ENCODE measurements around the gene MAS1L.

MAS1L gene

GRCh38 chr6:29483186-29483585 lies 4.6 kb downstream of the MAS1L start:
- Histone ChIP-seq H3K9me3 (ENCODE audit: control insufficient read depth, low read length) (no peaks in the 10 kb centered on the region), H3K9ac (ENCODE audit: low read length) (no peak overlapping the region), H2BK12ac (ENCODE audit: low read length in 2 of 2) (no peak overlapping the region), H2AK5ac (ENCODE audit: low read length, severe bottlenecking) (no peak overlapping the region), H3K27ac (ENCODE audit: low read length, poor library complexity, severe bottlenecking) (no peak overlapping the region), H2BK15ac (ENCODE audit: low read depth, poor library complexity, severe bottlenecking) (no peak overlapping the region), H4K91ac (ENCODE audit: low read length) (no peak overlapping the region), H3K27me3 (ENCODE audit: control insufficient read depth in 1 of 2, insufficient read depth in 1 of 2, low read length in 2 of 2) (no peaks in the 10 kb centered on the region), H3K4ac (ENCODE audit: low read depth in 1 of 2, low read length in 2 of 2) (no peak overlapping the region), H3K4me1 (ENCODE audit: control insufficient read depth, insufficient read depth, low read depth, low read length) (no peaks in the 10 kb centered on the region), H3K79me1 (replicated peaks; ENCODE audit: low read length, poor library complexity, severe bottlenecking) (no peaks in the 10 kb centered on the region), H3K14ac (ENCODE audit: low read length in 2 of 2) (no peak overlapping the region), H4K8ac (ENCODE audit: low read length) (no peak overlapping the region), H2AFZ (ENCODE audit: low read depth, low read length) (no peak overlapping the region), H2BK5ac (ENCODE audit: low read depth, low read length, poor library complexity, severe bottlenecking) (no peak overlapping the region), H3K4me3 (ENCODE audit: insufficient read depth in 1 of 2, low read depth in 1 of 2, low read length in 2 of 2) (no peak overlapping the region), H2BK120ac (ENCODE audit: low read depth, low read length) (no peak overlapping the region), H3K36me3 (ENCODE audit: control insufficient read depth in 1 of 2, insufficient read depth in 2 of 2, low read depth in 1 of 2, low read length in 2 of 2) (no peaks in the 10 kb centered on the region), H3K4me2 (ENCODE audit: low read length, poor library complexity, severe bottlenecking) (no peak overlapping the region), H3K18ac (ENCODE audit: low read depth in 1 of 2, low read length in 2 of 2) (no peak overlapping the region), H3K23ac (ENCODE audit: low read length in 2 of 2) (no peak overlapping the region)
- no peak for DNase-seq
- WGBS: 75% methylated on average over 3 of the region's 3 CpGs

- no peak overlapping the region for H3K4me2 ChIP-seq (ENCODE audit: low read length, poor library complexity, severe bottlenecking)
- DNase-seq: no peak
- H4K8ac ChIP-seq (ENCODE audit: low read length): no peak overlapping the region
- no peak overlapping the region for H2BK120ac ChIP-seq (ENCODE audit: low read depth, low read length)
- no peaks in the 10 kb centered on the region for H3K4me1 ChIP-seq (ENCODE audit: control insufficient read depth, insufficient read depth, low read depth, low read length)
- H3K27ac ChIP-seq (ENCODE audit: low read length, poor library complexity, severe bottlenecking): no peak overlapping the region
- H3K4me3 ChIP-seq (ENCODE audit: insufficient read depth in 1 of 2, low read depth in 1 of 2, low read length in 2 of 2): no peak overlapping the region
- H2BK12ac ChIP-seq (ENCODE audit: low read length in 2 of 2): no peak overlapping the region
- H3K9ac ChIP-seq (ENCODE audit: low read length): no peak overlapping the region
- H3K27me3 ChIP-seq (ENCODE audit: control insufficient read depth in 1 of 2, insufficient read depth in 1 of 2, low read length in 2 of 2): peaks cover 0 to 5% of the 10 kb centered on the region in 2 experiments
- H3K4ac ChIP-seq (ENCODE audit: low read depth in 1 of 2, low read length in 2 of 2): no peak overlapping the region
- no peak overlapping the region for H2BK15ac ChIP-seq (ENCODE audit: low read depth, poor library complexity, severe bottlenecking)
- no peak overlapping the region for H3K14ac ChIP-seq (ENCODE audit: low read length in 2 of 2)
- H2AFZ ChIP-seq (ENCODE audit: low read depth, low read length): no peak overlapping the region
- no peaks in the 10 kb centered on the region for H3K36me3 ChIP-seq (ENCODE audit: control insufficient read depth in 1 of 2, insufficient read depth in 2 of 2, low read depth in 1 of 2, low read length in 2 of 2)
- H2BK5ac ChIP-seq (ENCODE audit: low read depth, low read length, poor library complexity, severe bottlenecking): no peak overlapping the region
- H3K79me1 ChIP-seq (replicated peaks; ENCODE audit: low read length, poor library complexity, severe bottlenecking): no peaks in the 10 kb centered on the region
- WGBS: 47% methylated on average over 2 of the region's 2 CpGs
- H3K9me3 ChIP-seq (ENCODE audit: control insufficient read depth, low read length): no peaks in the 10 kb centered on the region
- no peak overlapping the region for H3K18ac ChIP-seq (ENCODE audit: low read depth in 1 of 2, low read length in 2 of 2)
- H4K91ac ChIP-seq (ENCODE audit: low read length): no peak overlapping the region
- no peak overlapping the region for H2AK5ac ChIP-seq (ENCODE audit: low read length, severe bottlenecking)
- H3K23ac ChIP-seq (ENCODE audit: low read length in 2 of 2): no peak overlapping the region
Observed at GRCh38 chr6:29479560-29479959, 8.2 kb downstream of the MAS1L start.

- Histone ChIP-seq H2AK5ac (ENCODE audit: low read length, severe bottlenecking) (no peak overlapping the region), H2AFZ (ENCODE audit: low read depth, low read length) (no peak overlapping the region), H3K27me3 (ENCODE audit: control insufficient read depth in 1 of 2, insufficient read depth in 1 of 2, low read length in 2 of 2) (peaks cover 0 to 5% of the 10 kb centered on the region in 2 experiments), H3K79me1 (replicated peaks; ENCODE audit: low read length, poor library complexity, severe bottlenecking) (no peaks in the 10 kb centered on the region), H3K4ac (ENCODE audit: low read depth in 1 of 2, low read length in 2 of 2) (no peak overlapping the region), H2BK120ac (ENCODE audit: low read depth, low read length) (no peak overlapping the region), H3K4me1 (ENCODE audit: control insufficient read depth, insufficient read depth, low read depth, low read length) (no peaks in the 10 kb centered on the region), H3K4me2 (ENCODE audit: low read length, poor library complexity, severe bottlenecking) (no peak overlapping the region), H3K18ac (ENCODE audit: low read depth in 1 of 2, low read length in 2 of 2) (no peak overlapping the region), H2BK12ac (ENCODE audit: low read length in 2 of 2) (no peak overlapping the region), H2BK15ac (ENCODE audit: low read depth, poor library complexity, severe bottlenecking) (no peak overlapping the region), H2BK5ac (ENCODE audit: low read depth, low read length, poor library complexity, severe bottlenecking) (no peak overlapping the region), H3K4me3 (ENCODE audit: insufficient read depth in 1 of 2, low read depth in 1 of 2, low read length in 2 of 2) (no peak overlapping the region), H3K36me3 (ENCODE audit: control insufficient read depth in 1 of 2, insufficient read depth in 2 of 2, low read depth in 1 of 2, low read length in 2 of 2) (no peaks in the 10 kb centered on the region), H3K9ac (ENCODE audit: low read length) (no peak overlapping the region), H3K9me3 (ENCODE audit: control insufficient read depth, low read length) (no peaks in the 10 kb centered on the region), H3K14ac (ENCODE audit: low read length in 2 of 2) (no peak overlapping the region), H3K23ac (ENCODE audit: low read length in 2 of 2) (no peak overlapping the region), H4K91ac (ENCODE audit: low read length) (no peak overlapping the region), H4K8ac (ENCODE audit: low read length) (no peak overlapping the region), H3K27ac (ENCODE audit: low read length, poor library complexity, severe bottlenecking) (no peak overlapping the region)
- WGBS: 71% methylated on average over 5 of the region's 5 CpGs
- no peak for DNase-seq
Observed at GRCh38 chr6:29478740-29479139, 9.0 kb downstream of the MAS1L start.

- Histone ChIP-seq H4K91ac (ENCODE audit: low read length) (no peak overlapping the region), H3K18ac (ENCODE audit: low read depth in 1 of 2, low read length in 2 of 2) (no peak overlapping the region), H3K27ac (ENCODE audit: low read length, poor library complexity, severe bottlenecking) (no peak overlapping the region), H3K23ac (ENCODE audit: low read length in 2 of 2) (no peak overlapping the region), H2AFZ (ENCODE audit: low read depth, low read length) (no peak overlapping the region), H4K8ac (ENCODE audit: low read length) (no peak overlapping the region), H3K4ac (ENCODE audit: low read depth in 1 of 2, low read length in 2 of 2) (no peak overlapping the region), H3K4me2 (ENCODE audit: low read length, poor library complexity, severe bottlenecking) (no peak overlapping the region), H3K14ac (ENCODE audit: low read length in 2 of 2) (no peak overlapping the region), H3K79me1 (replicated peaks; ENCODE audit: low read length, poor library complexity, severe bottlenecking) (no peaks in the 10 kb centered on the region), H3K9me3 (ENCODE audit: control insufficient read depth, low read length) (no peaks in the 10 kb centered on the region), H3K27me3 (ENCODE audit: control insufficient read depth in 1 of 2, insufficient read depth in 1 of 2, low read length in 2 of 2) (peaks cover 0 to 5% of the 10 kb centered on the region in 2 experiments), H3K9ac (ENCODE audit: low read length) (no peak overlapping the region), H3K4me3 (ENCODE audit: insufficient read depth in 1 of 2, low read depth in 1 of 2, low read length in 2 of 2) (no peak overlapping the region), H2BK5ac (ENCODE audit: low read depth, low read length, poor library complexity, severe bottlenecking) (no peak overlapping the region), H2BK12ac (ENCODE audit: low read length in 2 of 2) (no peak overlapping the region), H3K36me3 (ENCODE audit: control insufficient read depth in 1 of 2, insufficient read depth in 2 of 2, low read depth in 1 of 2, low read length in 2 of 2) (no peaks in the 10 kb centered on the region), H2AK5ac (ENCODE audit: low read length, severe bottlenecking) (no peak overlapping the region), H3K4me1 (ENCODE audit: control insufficient read depth, insufficient read depth, low read depth, low read length) (no peaks in the 10 kb centered on the region), H2BK15ac (ENCODE audit: low read depth, poor library complexity, severe bottlenecking) (no peak overlapping the region), H2BK120ac (ENCODE audit: low read depth, low read length) (no peak overlapping the region)
- WGBS: 45% methylated on average over 5 of the region's 5 CpGs
- no peak for DNase-seq
Observed at GRCh38 chr6:29477923-29478450, 9.8 kb downstream of the MAS1L start.

All from mesenchymal stem cell (in vitro differentiated cells and primary cell).